RWPE2 (cell line): ENCODE measurements around the gene SDS.
A peak's percentile ranks its signal among the peaks of the same experiment; 100 is the strongest.

Experiments used
- ATAC-seq: fragments of 200-7000 bp; cut with Tn5 transposase; 3 replicates; pipeline ENCODE4 v1.9.1; 2021; ENCODE audit warnings: low read depth
- DNase-seq: peaks from one replicate; pipeline ENCODE4 v3.0.0-alpha.2; 2020; ENCODE audit warnings: low spot score
- H3K27ac ChIP-seq: fragments of 450-650 bp; 2 replicates; pipeline ENCODE4 v1.5.1; 2017; ENCODE audit warnings: mild to moderate bottlenecking; ENCODE audit not compliant: poor library complexity, severe bottlenecking
- H3K27me3 ChIP-seq: fragments of 250-450 bp; sonication (Bioruptor Pico); 2 replicates; pipeline ENCODE4 v1.5.1; 2021; ENCODE audit warnings: mild to moderate bottlenecking, moderate library complexity; ENCODE audit not compliant: insufficient read depth, poor library complexity, severe bottlenecking
- H3K36me3 ChIP-seq: fragments of 250-450 bp; sonication (Bioruptor Pico); 2 replicates; pipeline ENCODE4 v1.5.1; 2020; ENCODE audit warnings: low read depth, mild to moderate bottlenecking, moderate library complexity
- H3K4me1 ChIP-seq: fragments of 250-450 bp; sonication (Bioruptor Pico); 2 replicates; pipeline ENCODE4 v1.5.1; 2021; ENCODE audit warnings: mild to moderate bottlenecking, moderate library complexity; ENCODE audit not compliant: insufficient read depth, poor library complexity, severe bottlenecking
- H3K4me3 ChIP-seq: fragments of 250-450 bp; sonication (Bioruptor Pico); 2 replicates; pipeline ENCODE4 v1.5.1; 2021; ENCODE audit warnings: mild to moderate bottlenecking, moderate library complexity; ENCODE audit not compliant: severe bottlenecking
- H3K9me3 ChIP-seq: fragments of 250-450 bp; sonication (Bioruptor Pico); 2 replicates; pipeline ENCODE4 v1.5.1; 2021; ENCODE audit warnings: mild to moderate bottlenecking, moderate library complexity; ENCODE audit not compliant: severe bottlenecking
- CTCF ChIP-seq: fragments of 450-650 bp; IDR thresholded peaks from one replicate; pipeline ENCODE4 v1.5.1; 2017; ENCODE audit warnings: mild to moderate bottlenecking, moderate library complexity; ENCODE audit not compliant: poor library complexity, severe bottlenecking

SDS gene

GRCh38 chr12:113403435-113404415 is at the start of gene SDS:
TSS of gene SDS (minus strand) at chr12:113403887. CDS start at chr12:113399708, 4,179 bp downstream.
- ATAC-seq, result peak; percentile 21; the same call in 1 of the 3 replicates
- TF ChIP-seq CTCF, result no peak
- Histone ChIP-seq H3K4me3 (no peak within 1 kb of the TSS), H3K27ac (no peak within 1 kb of the TSS), H3K9me3 (no peaks in the 10 kb centered on the region), H3K36me3 (no peaks in the 10 kb centered on the region), H3K27me3 (no peaks in the 10 kb centered on the region), H3K4me1 (no peaks in the 10 kb centered on the region)
- DNase-seq, result no peak

GRCh38 chr12:113453330-113453729 is 49.6 kb upstream of the SDS start:
- Histone ChIP-seq H3K9me3 (no peaks in the 10 kb centered on the region), H3K36me3 (no peaks in the 10 kb centered on the region), H3K27me3 (no peaks in the 10 kb centered on the region), H3K27ac (no peak overlapping the region), H3K4me3 (no peak overlapping the region), H3K4me1 (no peaks in the 10 kb centered on the region)
- TF ChIP-seq CTCF, result no peak
- DNase-seq (no peak), ATAC-seq (no peak)

GRCh38 chr12:113452458-113452857 is 48.8 kb upstream of the SDS start:
- Histone ChIP-seq H3K36me3 (no peaks in the 10 kb centered on the region), H3K27ac (no peak overlapping the region), H3K4me3 (no peak overlapping the region), H3K4me1 (no peaks in the 10 kb centered on the region), H3K9me3 (no peaks in the 10 kb centered on the region), H3K27me3 (no peaks in the 10 kb centered on the region)
- DNase-seq (no peak), ATAC-seq (no peak)
- TF ChIP-seq CTCF, result no peak

- TF ChIP-seq CTCF, result no peak
- H3K9me3 ChIP-seq, result no peaks in the 10 kb centered on the region
- H3K4me3 ChIP-seq, result no peak overlapping the region
- DNase-seq (no peak), ATAC-seq (no peak)
- no peaks in the 10 kb centered on the region for H3K36me3 ChIP-seq
- no peak overlapping the region for H3K27ac ChIP-seq
- H3K27me3 ChIP-seq, result no peaks in the 10 kb centered on the region
- no peaks in the 10 kb centered on the region for H3K4me1 ChIP-seq
Observed at GRCh38 chr12:113449839-113450238, 46.2 kb upstream of the SDS start.

- H3K36me3 ChIP-seq, result no peaks in the 10 kb centered on the region
- H3K27ac ChIP-seq, result no peak overlapping the region
- no peaks in the 10 kb centered on the region for H3K27me3 ChIP-seq
- no peak for ATAC-seq
- H3K4me1 ChIP-seq, result no peaks in the 10 kb centered on the region
- no peak for TF ChIP-seq CTCF
- no peaks in the 10 kb centered on the region for H3K9me3 ChIP-seq
- H3K4me3 ChIP-seq, result no peak overlapping the region
- no peak for DNase-seq
Observed at GRCh38 chr12:113449299-113449698, 45.6 kb upstream of the SDS start.
